ENCODE data around the gene CIRBP.

DNA sequence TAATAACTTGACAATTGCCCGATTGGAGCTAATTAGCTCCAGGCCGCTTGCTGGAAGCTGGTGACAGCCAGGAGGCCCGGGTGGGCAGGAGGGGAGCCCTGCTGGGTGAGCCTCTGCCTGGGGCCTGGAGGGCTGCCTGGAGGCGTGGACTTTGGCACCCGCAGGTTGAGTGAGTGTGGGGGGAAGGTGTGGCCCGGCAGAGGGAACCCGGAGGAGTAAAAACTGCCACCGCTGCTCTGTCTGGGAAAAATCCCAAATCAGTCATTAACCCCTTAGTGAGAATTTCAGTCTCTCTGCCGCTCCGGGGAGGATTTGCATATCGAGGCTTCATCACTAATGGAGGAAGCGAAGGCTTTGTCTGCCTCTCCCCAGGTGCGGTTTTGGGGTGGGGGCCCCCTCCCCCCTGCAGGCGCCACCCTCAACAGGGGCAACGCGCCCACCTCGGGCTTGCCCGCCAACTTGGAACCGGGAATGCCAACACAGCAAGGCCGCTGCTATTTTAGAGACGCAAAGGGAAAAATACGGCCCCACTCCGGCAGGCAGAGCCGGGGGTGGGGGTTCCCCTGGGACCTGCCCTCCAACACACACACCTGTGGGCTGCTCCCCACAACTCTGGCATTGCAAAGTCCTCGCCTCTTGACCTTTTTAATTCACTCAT lies 22.8 kb downstream of the CIRBP start:
- TF ChIP-seq, protein P1, sequence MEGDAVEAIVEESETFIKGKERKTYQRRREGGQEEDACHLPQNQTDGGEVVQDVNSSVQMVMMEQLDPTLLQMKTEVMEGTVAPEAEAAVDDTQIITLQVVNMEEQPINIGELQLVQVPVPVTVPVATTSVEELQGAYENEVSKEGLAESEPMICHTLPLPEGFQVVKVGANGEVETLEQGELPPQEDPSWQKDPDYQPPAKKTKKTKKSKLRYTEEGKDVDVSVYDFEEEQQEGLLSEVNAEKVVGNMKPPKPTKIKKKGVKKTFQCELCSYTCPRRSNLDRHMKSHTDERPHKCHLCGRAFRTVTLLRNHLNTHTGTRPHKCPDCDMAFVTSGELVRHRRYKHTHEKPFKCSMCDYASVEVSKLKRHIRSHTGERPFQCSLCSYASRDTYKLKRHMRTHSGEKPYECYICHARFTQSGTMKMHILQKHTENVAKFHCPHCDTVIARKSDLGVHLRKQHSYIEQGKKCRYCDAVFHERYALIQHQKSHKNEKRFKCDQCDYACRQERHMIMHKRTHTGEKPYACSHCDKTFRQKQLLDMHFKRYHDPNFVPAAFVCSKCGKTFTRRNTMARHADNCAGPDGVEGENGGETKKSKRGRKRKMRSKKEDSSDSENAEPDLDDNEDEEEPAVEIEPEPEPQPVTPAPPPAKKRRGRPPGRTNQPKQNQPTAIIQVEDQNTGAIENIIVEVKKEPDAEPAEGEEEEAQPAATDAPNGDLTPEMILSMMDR (conservative IDR thresholded peaks at IDR 0.05; ENCODE audit: low read depth, low read length) = no peak
- no peak for TF ChIP-seq EZH2 (IDR thresholded peaks at IDR 0.05; ENCODE audit: borderline replicate concordance, low read depth, low read length, poor library complexity, severe bottlenecking)

Data from A673 (cell line).